Naive thymus-derived CD8-positive, alpha-beta T cell (primary cell): ENCODE results near the gene AFAP1L1. TPM values are rescaled to one million over a fixed set of nuclear protein-coding genes. Genes with fewer than 3 reads are reported as not detected.

Source experiments
- polyA plus RNA-seq, 3 donors: library from polyadenylated mRNA; unstranded; fragments of 300-500 nt; fragmentation: Illumina TruSeq; gene quantifications; one replicate each; pipeline ENCODE4 v1.2.3, GENCODE V29; 2021
- total RNA-seq, 8 experiments: library from RNA in 2 of 8; stranded (reverse) in 2 of 8; gene quantifications; one replicate each; pipeline ENCODE4 v1.2.3 and lab custom pipeline; 2021 to 2026

The AFAP1L1 gene
- total and polyA plus RNA-seq, 5 experiments from 2014 or later: 0.13 to 1.2 (median 0.56) TPM

Other genes with a start within 250 kb of the AFAP1L1 start
- not detected for gene SH3TC2, start 208.8 kb upstream of the AFAP1L1 start, total RNA-seq
- gene SH3TC2, start 208.8 kb upstream of the AFAP1L1 start, polyA plus RNA-seq: not detected
- not detected for gene ABLIM3, start 130.4 kb upstream of the AFAP1L1 start, total RNA-seq
- not detected for gene ABLIM3, start 130.4 kb upstream of the AFAP1L1 start, polyA plus RNA-seq
- 10 to 100 TPM; 47.6 to 48.0 TPM for gene GRPEL2, start 73.6 kb downstream of the AFAP1L1 start, total RNA-seq
- gene GRPEL2, start 73.6 kb downstream of the AFAP1L1 start, polyA plus RNA-seq: 1 to 10 TPM; 4.2 to 6.6 (median 5.8) TPM
- 10 to 100 TPM; 40.0 to 47.0 TPM for gene PCYOX1L, start 86.2 kb downstream of the AFAP1L1 start, total RNA-seq
- 10 to 100 TPM in 2 of 3 donors, 1 to 10 TPM in 1; 6.6 to 17.6 (median 12.6) TPM for gene PCYOX1L, start 86.2 kb downstream of the AFAP1L1 start, polyA plus RNA-seq
- not detected for gene IL17B, start 107.4 kb downstream of the AFAP1L1 start, total RNA-seq
- gene IL17B, start 107.4 kb downstream of the AFAP1L1 start, polyA plus RNA-seq: not detected